Measurements from ENCODE around the gene SORCS2.

The SORCS2 gene

DNA sequence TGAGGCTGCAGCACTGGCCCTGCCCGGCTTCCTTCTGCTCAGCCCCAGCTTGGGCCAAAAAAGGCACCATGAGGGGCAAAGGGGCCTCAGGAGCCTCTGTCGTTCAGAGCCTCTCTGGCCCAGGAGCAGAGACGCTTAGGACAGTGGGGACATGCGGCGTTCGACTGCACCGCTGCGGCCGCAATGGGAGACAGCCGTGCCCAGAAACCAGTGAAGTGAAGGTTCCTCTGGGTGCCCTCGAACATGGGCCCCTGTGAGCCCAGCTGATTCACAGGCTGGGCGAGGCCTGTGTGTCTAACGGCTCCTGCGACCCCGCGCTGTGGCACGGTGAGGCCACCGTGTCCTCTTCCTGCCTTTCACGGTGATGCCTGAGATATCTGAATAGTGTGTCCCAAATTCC lies 512.3 kb downstream of the SORCS2 start:
- no peak for DNase-seq

DNA sequence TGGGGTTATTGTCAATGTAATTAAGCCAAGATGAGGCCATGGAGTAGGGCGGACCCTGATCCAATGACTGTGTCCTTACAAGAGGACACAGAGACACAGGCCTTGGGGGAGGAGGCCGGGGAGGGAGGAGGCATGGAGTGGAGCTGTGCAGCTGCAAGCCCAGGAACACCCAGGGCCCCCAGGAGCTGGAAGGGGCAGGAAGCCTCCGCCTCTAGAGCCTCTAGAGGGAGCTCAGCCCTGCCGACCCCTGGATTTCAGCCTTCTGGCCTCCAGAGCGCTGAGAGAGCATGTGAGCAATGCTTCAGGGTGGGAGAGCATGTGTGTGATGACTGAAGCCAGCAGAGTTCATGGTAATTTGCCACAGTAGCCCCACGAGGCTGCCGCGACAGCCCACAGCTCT lies 512.7 kb downstream of the SORCS2 start:
- DNase-seq = no peak

DNA sequence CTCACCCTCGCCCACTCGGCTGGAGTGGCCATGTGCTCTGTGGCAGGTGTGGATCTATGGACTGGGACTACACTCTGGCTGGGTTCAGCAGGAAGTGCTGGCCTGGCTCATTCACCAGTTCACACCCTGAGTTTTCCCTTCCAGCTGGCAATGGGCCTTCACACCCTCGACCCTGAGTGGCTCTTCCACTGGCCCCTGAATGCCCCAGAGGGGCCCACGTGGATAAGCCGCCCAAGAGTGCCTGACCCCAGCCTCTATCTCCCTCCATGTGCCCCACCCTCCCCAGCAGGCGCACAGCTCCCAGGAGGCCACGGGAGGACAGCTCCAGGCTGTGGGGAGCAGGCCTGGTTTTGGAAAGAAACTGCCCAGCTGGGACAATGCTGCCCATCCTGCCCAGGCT lies 513.3 kb downstream of the SORCS2 start:
- no peak for DNase-seq

DNA sequence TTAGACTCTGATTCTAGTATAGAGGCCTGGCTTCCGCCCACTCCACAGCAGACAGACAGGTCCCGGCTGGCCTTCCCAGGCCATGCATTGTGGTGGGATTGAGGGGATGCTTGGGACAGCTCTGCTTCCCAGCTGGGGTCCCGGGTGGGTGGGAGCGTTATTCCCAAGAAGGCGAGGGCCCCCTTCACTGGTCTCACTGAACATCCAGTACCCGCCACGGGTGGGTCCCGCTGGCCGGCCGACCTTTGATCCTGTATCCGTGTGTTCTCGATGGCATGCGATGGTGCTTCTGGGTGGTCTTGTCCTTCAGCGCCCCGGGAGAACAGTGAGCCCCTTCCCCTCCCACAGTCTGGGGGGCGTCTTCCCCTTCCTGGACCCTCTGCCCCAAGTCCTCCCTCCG lies 515.9 kb downstream of the SORCS2 start:
- no peak for DNase-seq

- DNase-seq = no peak
Measured at GRCh38 chr4:7708981-7709380, 516.6 kb downstream of the SORCS2 start.

- no peak for DNase-seq
Measured at GRCh38 chr4:7709431-7709830, 517.1 kb downstream of the SORCS2 start.

GRCh38 chr4:7710126-7710525 lies 517.8 kb downstream of the SORCS2 start:
- no peak for DNase-seq

DNA sequence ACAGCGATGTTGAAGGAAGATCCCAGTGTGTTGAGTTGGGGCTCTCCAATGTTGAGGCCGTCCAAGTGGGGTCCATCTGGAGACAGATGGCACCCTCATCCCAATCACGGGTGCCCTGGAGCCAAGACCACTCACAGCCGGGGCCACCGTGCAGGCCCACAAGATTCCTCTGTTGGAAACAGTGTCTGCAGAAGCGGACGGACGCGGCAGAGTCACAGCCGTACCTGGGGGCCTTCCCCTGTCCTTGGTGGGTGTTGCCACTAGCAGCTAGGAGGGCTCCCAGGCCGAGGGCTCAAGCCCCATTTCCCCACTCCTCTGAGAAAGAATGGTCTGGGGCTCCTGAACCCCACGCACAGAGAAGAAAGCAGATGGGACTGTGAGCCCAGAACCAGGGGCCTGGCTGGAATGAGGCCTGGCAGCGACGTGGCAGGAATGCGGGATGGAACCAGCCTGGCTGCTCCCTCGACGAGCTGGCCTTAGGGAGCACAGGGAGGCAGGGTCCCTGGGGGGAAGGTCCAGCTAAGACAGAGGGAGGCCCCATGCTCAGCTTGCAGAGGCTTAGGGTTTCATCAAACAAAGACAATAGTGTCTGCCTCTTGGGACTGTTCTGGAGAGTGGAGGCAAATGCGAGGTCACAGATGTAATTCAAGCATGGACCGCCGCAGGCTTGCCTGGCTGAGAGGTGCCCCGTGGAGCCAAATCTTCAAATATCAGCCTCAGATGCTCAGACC lies 518.4 kb downstream of the SORCS2 start:
- no peak for DNase-seq

DNA sequence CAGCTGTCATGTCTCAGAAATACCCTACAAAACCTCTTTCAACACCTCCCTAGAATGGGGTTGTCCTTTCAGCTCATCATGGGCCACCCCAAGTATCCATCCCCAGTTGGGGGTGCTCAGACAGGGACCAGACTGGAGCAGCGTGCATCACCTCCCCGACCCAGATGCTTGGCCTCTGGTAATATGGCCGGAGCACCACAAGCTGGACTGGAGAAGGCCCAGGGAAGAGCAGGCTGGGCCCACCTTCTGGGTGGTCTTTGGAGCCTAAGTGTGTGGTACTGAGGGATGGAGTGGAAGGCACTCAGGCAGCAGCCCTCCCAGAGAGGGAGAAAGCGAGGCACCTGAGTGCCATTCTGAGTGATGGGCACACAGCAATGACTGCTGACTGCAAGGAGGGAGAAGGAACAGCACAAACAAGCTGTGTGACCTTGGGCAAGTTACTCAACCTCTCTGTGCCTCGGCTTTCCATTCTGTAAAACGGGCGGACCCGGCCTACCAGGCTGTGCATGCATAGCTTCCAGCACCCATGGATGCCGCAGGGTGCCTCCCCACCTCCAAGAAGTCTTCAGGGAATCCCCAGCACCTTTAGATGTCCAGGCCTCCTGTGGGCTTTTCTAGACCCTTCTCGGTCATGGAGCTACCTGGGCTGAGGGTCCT lies 519.1 kb downstream of the SORCS2 start:
- DNase-seq = no peak

DNA sequence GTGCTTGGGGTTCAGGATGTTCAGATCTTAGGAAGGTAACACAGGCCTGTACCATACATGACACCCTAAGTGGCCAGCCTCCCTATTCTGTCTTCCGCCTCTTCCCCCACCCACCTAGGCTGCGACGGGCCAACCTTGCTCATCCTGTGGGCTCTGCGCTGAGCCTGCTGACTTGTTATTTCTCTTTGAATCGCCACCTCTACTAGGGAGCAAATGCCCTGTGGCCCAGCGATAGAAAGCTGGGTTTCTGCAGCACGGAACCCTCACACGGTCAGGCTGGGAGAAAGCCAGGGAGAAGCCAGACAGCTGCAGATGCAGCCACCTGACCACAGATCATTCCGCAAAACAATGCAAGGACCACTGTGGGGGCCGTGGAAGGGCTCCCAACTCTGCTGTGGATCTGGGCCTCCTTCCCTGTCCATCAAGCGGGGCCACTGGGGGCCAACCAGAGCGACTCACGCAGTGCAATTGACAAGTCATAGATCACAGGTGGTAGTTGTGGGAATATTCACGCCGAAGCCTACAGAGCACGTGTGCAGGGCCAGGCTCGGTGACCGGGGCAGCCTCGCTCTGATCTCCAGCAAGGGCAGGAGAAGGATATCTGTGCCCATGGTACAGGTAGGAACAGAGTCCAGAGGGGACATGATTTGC lies 519.8 kb downstream of the SORCS2 start:
- DNase-seq = no peak

DNA sequence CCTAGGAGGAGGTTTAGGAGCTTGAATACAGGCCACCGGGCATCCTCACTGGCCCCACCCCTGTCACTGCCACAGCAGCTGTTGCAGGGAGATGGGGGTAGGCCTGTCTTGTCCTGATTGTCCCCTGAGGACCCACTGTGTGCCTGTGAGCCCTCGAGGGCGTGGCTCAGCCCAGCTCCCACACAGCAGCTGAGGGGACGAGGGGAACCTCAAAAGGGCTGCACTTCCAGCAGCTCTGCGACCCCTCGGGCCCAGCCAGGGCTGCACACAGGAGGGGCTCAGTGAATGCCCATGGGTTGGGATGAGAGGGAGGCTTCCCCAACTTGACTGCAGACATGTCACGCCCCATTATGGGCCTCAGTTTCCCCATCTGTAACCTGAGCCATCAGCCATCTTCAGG lies 521.4 kb downstream of the SORCS2 start:
- DNase-seq = no peak

DNA sequence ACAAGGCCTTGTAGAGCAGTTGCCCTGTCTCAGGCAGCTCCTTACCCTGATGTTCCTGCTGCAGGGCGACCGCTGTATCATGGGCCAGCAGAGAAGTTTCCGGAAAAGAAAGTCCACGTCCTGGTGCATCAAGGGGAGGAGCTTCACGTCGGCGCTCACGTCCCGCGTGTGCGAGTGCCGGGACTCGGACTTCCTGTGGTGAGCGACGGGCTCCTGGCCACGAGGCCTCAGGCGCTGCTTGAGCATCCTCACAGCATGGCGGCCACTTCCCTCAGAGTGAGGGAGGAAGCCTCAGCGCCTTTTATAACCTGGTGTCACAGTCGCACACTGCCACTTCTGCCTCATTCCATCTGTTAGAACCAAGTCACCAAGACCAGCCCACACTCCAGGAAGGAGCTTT lies 521.8 kb downstream of the SORCS2 start:
- no peak for DNase-seq

GRCh38 chr4:7714738-7715137 lies 522.4 kb downstream of the SORCS2 start:
- no peak for DNase-seq

GRCh38 chr4:7715271-7716009 lies 523.1 kb downstream of the SORCS2 start:
- DNase-seq = no peak

DNA sequence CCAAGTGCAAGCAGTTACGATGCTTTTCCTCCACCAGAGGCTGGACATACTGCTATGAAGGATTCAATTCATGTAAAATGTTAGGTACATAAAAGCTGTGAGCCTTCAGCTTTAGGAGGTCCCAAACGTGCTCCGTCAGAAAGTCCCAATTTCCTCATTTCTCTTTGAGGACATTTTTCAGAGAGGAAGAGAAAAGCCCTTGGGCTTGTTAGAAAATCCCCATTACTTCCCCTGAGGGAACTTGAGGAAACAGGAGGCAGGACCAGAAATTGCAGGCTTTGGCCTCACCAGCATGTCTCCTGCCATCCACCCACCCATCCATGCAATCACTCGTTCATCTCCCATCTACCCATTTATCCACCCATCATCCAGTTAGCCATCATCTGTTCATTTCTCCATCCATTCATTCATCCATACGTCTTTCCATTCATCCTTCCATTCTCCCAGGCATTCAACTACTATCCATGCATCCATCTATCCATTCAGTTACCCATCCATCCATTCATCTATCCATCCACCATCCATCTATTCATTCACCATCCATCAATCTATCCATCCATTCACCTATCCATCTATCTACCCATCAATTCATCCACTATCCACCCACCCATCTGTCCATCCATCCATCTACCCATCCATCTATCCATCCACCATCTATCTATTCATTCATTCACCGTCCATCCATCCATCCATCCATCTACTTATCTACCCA lies 523.8 kb downstream of the SORCS2 start:
- no peak for DNase-seq

- no peak for DNase-seq
Measured at GRCh38 chr4:7717161-7717560, 524.8 kb downstream of the SORCS2 start.

- no peak for DNase-seq
Measured at GRCh38 chr4:7717946-7718490, 525.7 kb downstream of the SORCS2 start.

- peak; percentile 23 for DNase-seq
Measured at GRCh38 chr4:7719354-7720174, 527.2 kb downstream of the SORCS2 start.

GRCh38 chr4:7721984-7722551 lies 529.7 kb downstream of the SORCS2 start:
- DNase-seq = no peak

DNA sequence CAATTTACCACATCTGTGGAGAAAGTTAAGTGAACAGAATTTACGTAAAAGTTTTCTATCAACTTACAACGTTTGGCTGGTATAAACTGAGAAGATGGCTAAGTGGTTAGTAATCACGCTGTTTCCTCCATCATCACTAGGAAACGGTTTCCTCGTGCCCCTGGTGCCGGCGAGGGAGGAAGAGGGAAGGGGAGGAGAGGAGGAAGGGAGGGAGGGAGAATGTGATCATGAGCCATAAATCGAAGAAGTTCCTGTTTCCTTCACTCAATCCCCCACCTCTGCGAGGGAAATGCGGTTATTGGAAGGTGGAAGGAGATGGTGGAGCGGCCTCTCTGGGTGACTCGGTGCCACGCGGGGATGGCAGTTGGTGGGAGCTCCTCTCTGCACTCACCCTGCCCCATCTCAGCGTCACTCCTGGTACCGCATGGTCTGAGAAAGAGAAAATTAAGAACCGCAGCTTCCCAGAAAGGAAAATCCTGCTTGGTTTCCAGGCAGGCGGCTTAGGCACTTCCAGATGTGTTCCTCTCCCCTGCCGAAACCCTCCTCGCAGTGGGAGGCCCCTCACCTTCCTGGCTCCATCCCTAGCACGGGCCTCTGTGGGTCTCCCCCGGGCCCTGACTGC lies 530.5 kb downstream of the SORCS2 start:
- DNase-seq = no peak

- no peak for DNase-seq
Measured at GRCh38 chr4:7723625-7724024, 531.3 kb downstream of the SORCS2 start.

Data from effector CD4-positive, alpha-beta T cell (primary cell).